SU-DHL-6 (cell line): Measurements from ENCODE around the gene ZDHHC8.

Experiments
- H2AFZ ChIP-seq: fragments of 200-600 bp; sonication (generic); 2 replicates; pipeline ENCODE4 v1.6.1; 2014; ENCODE audit warnings: low read depth, mild to moderate bottlenecking, moderate library complexity, mixed read lengths, antibody characterized with exemption, low read length; ENCODE audit not compliant: severe bottlenecking
- H3F3A ChIP-seq: fragments of 200-600 bp; shearing (Covaris generic); 2 replicates; pipeline ENCODE4 v1.6.0; 2016; ENCODE audit warnings: antibody characterized with exemption, mild to moderate bottlenecking; ENCODE audit not compliant: insufficient read depth
- H3K27ac ChIP-seq: fragments of 200-600 bp; sonication (generic); 2 replicates; pipeline ENCODE4 v1.5.1; 2016; ENCODE audit warnings: low read depth, mild to moderate bottlenecking, low read length, moderate library complexity, mixed read lengths
- H3K27me3 ChIP-seq: fragments of 200-600 bp; sonication (generic), shearing (Covaris generic); 2 replicates; pipeline ENCODE4 v1.6.0; 2014; ENCODE audit warnings: mild to moderate bottlenecking, low read length
- H3K36me3 ChIP-seq: fragments of 200-600 bp; sonication (generic); 2 replicates; pipeline ENCODE4 v1.6.1; 2014; ENCODE audit warnings: mild to moderate bottlenecking, low read length, mixed read lengths
- H3K4me2 ChIP-seq: fragments of 300-600, 200-600 bp; shearing (Covaris generic), sonication (generic); 2 replicates; pipeline ENCODE4 v1.6.0; 2014; ENCODE audit warnings: low read length, low read depth, mild to moderate bottlenecking; ENCODE audit not compliant: poor library complexity, severe bottlenecking
- H3K4me3 ChIP-seq: fragments of 200-600 bp; sonication (generic); 2 replicates; pipeline ENCODE4 v1.5.1; 2014; ENCODE audit warnings: antibody characterized with exemption, low read length, mild to moderate bottlenecking, mixed read lengths; ENCODE audit not compliant: insufficient read depth, poor library complexity, severe bottlenecking
- H3K79me2 ChIP-seq: fragments of 200-600 bp; sonication (generic); 2 replicates; pipeline ENCODE4 v1.6.1; 2014; ENCODE audit warnings: mild to moderate bottlenecking, low read length, moderate library complexity; ENCODE audit not compliant: insufficient read depth
- H3K9ac ChIP-seq: fragments of 200-600 bp; sonication (generic); 2 replicates; pipeline ENCODE4 v1.7.0; 2014; ENCODE audit warnings: mild to moderate bottlenecking, low read length
- H3K9me2 ChIP-seq: fragments of 200-600 bp; sonication (generic); replicated peaks from 2 replicates; pipeline ENCODE4 v1.6.1; 2014; ENCODE audit warnings: low read length; ENCODE audit not compliant: insufficient read depth
- H3K9me3 ChIP-seq: fragments of 200-600 bp; sonication (generic); 2 replicates; pipeline ENCODE4 v1.6.1; 2014; ENCODE audit warnings: low read length, mixed read lengths; ENCODE audit not compliant: insufficient read depth
- H4K20me1 ChIP-seq: fragments of 200-600 bp; sonication (generic); 2 replicates; pipeline ENCODE4 v1.6.1; 2014; ENCODE audit warnings: low read depth, mild to moderate bottlenecking, antibody characterized with exemption, low read length, moderate library complexity, mixed read lengths
- EZH2phosphoT487 ChIP-seq: fragments of 200-600 bp; sonication (generic), shearing (Covaris generic); conservative IDR thresholded peaks from 2 replicates; pipeline ENCODE4 v1.6.1; 2018; ENCODE audit warnings: mild to moderate bottlenecking, antibody characterized with exemption, low read length, moderate library complexity, mixed read lengths
- TF ChIP-seq, protein P1 (sequence below): fragments of 200-600 bp; sonication (generic); IDR thresholded peaks from one replicate; pipeline ENCODE4 v1.5.1; 2017; ENCODE audit warnings: antibody characterized with exemption, mild to moderate bottlenecking, low read length, moderate library complexity; ENCODE audit not compliant: insufficient read depth, poor library complexity, severe bottlenecking

Gene ZDHHC8

DNA sequence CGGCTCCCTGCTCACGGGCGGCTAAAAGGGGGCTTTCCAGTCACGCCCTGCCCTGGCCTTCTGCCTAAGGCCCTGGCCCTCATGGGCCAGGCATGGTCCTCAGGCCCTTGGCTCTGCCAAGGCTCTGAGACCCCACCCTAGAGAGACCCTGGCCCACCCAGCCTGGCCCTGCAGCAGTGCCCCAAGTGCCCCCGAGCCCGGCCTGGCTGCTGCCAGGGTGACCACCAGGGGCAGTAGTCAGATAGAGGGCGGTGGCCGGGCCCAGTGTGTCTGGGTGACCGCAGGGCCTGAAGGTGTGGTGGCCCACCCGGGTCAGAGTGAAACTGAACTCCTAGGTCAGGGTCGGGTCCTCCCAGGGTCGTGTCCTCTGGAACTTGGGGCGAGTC, 48.6 kb downstream of the ZDHHC8 start:
- no peaks in the 10 kb centered on the region for H3K79me2 ChIP-seq
- H4K20me1 ChIP-seq = no peaks in the 10 kb centered on the region
- no peak overlapping the region for H3K4me3 ChIP-seq
- H3K27ac ChIP-seq = no peak overlapping the region
- H3K27me3 ChIP-seq = no peaks in the 10 kb centered on the region
- H3K9me2 ChIP-seq = no peaks in the 10 kb centered on the region
- H2AFZ ChIP-seq = no peak overlapping the region
- no peaks in the 10 kb centered on the region for H3K36me3 ChIP-seq
- TF ChIP-seq EZH2phosphoT487 = no peak
- TF ChIP-seq, protein P1, sequence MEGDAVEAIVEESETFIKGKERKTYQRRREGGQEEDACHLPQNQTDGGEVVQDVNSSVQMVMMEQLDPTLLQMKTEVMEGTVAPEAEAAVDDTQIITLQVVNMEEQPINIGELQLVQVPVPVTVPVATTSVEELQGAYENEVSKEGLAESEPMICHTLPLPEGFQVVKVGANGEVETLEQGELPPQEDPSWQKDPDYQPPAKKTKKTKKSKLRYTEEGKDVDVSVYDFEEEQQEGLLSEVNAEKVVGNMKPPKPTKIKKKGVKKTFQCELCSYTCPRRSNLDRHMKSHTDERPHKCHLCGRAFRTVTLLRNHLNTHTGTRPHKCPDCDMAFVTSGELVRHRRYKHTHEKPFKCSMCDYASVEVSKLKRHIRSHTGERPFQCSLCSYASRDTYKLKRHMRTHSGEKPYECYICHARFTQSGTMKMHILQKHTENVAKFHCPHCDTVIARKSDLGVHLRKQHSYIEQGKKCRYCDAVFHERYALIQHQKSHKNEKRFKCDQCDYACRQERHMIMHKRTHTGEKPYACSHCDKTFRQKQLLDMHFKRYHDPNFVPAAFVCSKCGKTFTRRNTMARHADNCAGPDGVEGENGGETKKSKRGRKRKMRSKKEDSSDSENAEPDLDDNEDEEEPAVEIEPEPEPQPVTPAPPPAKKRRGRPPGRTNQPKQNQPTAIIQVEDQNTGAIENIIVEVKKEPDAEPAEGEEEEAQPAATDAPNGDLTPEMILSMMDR = no peak
- H3K9ac ChIP-seq = no peak overlapping the region
- H3K9me3 ChIP-seq = no peaks in the 10 kb centered on the region
- no peak overlapping the region for H3K4me2 ChIP-seq
- H3F3A ChIP-seq = no peaks in the 10 kb centered on the region

DNA sequence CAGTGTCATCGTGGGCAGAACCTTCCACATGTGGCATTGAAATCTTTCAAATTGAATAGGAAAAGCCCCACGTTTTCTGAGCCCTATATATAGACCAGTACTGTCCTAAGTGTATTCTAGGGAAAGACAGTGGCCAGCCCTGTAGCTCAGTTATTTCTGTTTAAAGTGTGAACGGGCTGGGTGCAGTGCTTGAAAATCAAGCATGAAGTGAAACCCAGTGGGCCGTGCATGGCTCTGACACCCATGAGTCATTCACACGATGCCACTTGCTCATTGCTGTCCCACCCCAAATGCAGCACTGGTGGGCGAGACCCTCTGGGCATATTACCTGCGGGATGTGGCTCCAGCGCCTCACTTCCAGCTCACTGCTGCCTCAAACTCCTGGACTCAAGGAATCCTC, 49.0 kb downstream of the ZDHHC8 start:
- H3K27me3 ChIP-seq = no peaks in the 10 kb centered on the region
- no peak overlapping the region for H2AFZ ChIP-seq
- H3K9ac ChIP-seq = no peak overlapping the region
- no peaks in the 10 kb centered on the region for H3F3A ChIP-seq
- no peaks in the 10 kb centered on the region for H3K9me3 ChIP-seq
- no peak overlapping the region for H3K4me2 ChIP-seq
- no peaks in the 10 kb centered on the region for H3K79me2 ChIP-seq
- H3K27ac ChIP-seq = no peak overlapping the region
- no peaks in the 10 kb centered on the region for H4K20me1 ChIP-seq
- H3K36me3 ChIP-seq = no peaks in the 10 kb centered on the region
- no peak for TF ChIP-seq EZH2phosphoT487
- TF ChIP-seq, protein P1 = no peak
- no peaks in the 10 kb centered on the region for H3K9me2 ChIP-seq
- no peak overlapping the region for H3K4me3 ChIP-seq

DNA sequence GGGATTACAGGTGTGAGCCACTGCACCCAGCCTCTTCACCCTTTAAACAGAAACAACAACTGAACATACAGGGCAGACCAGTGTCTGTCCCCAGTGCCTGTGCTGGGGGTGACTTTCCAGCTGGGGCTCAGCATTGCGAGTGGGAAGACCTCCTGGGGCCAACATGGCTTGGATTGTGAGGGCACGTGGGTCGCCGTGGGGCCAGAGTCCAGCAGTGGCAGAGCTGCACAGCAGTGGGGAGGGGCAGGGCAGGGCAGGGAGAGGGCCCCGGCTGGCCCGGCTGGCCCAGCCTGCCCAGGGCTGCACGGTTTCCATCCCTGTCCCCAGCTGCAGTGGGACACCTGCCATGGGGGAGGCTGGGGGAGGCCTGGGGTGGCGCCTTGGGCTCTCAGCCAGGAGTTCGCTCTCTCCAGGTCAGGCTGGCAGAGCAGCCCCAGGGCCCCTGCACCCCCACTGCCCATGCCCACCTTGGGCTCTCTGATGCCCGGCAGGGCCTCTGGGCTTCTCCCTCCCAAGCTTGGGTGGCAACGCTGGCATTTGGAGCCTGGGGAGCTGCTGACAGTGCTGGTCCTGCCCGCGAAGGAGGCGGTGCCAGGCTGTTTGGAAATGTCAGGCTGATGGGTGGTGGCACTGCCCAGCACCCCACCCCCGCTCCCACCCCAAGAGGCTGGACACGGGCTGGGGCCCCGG, 49.7 kb downstream of the ZDHHC8 start:
- H3K4me2 ChIP-seq = no peak overlapping the region
- no peaks in the 10 kb centered on the region for H3K36me3 ChIP-seq
- H3K9me3 ChIP-seq = no peaks in the 10 kb centered on the region
- no peaks in the 10 kb centered on the region for H4K20me1 ChIP-seq
- H3K9ac ChIP-seq = no peak overlapping the region
- H3K79me2 ChIP-seq = no peaks in the 10 kb centered on the region
- no peak overlapping the region for H2AFZ ChIP-seq
- TF ChIP-seq, protein P1 = no peak
- no peak for TF ChIP-seq EZH2phosphoT487
- H3K4me3 ChIP-seq = no peak overlapping the region
- no peaks in the 10 kb centered on the region for H3K9me2 ChIP-seq
- H3K27ac ChIP-seq = no peak overlapping the region
- no peaks in the 10 kb centered on the region for H3K27me3 ChIP-seq
- no peaks in the 10 kb centered on the region for H3F3A ChIP-seq
